GM10847 (cell line): ENCODE measurements around the gene GLYAT.

Experiments used
- POLR2A ChIP-seq: IDR thresholded peaks from 2 replicates; pipeline ENCODE4 v1.6.1; 2011; ENCODE audit not compliant: insufficient read length; ENCODE audit errors: extremely low read depth

GLYAT gene, protein sequence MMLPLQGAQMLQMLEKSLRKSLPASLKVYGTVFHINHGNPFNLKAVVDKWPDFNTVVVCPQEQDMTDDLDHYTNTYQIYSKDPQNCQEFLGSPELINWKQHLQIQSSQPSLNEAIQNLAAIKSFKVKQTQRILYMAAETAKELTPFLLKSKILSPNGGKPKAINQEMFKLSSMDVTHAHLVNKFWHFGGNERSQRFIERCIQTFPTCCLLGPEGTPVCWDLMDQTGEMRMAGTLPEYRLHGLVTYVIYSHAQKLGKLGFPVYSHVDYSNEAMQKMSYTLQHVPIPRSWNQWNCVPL

DNA sequence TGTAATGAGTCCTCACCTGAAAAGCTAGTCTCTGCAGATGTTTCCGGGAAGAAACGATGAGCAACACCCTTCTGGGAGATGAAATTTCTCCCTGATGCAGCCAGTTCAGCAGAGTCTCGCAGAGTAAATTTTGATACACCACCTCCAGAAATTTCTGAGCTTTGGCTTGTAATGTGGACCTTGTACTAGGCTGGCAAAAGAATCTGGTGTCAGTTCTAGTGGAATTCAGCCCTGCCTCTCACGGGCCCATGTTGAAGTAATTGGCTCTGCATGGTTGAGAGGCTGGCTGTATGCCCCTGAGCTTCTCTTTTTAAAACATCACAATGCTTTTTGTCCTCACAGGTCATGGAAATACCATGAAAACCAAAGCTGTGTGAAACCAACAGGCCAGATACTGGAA lies at the start of gene GLYAT:
Gene GLYAT, minus strand, starts transcription at position 125 of the 400 bp plus-strand sequence. CDS start 7,447 bp downstream, outside the sequence.
- no peak for TF ChIP-seq POLR2A

DNA sequence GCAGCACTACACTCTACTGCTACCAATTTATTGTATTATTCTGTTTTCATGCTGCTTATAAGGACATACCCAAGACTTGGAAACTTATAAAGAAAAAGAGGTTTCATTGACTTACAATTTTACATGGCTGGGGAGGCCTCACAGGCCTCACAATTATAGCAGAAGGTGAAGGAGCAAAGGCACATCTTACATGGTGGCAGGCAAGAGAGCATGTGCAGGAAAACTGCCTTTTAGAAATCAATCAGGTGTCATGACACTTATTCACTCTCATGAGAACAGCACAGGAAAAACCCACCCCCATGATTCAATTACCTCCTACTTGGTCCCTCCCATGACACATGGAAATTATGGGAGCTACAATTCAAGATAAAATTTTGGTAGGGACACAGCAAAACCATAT lies 49.6 kb upstream of the GLYAT start:
- no peak for TF ChIP-seq POLR2A

DNA sequence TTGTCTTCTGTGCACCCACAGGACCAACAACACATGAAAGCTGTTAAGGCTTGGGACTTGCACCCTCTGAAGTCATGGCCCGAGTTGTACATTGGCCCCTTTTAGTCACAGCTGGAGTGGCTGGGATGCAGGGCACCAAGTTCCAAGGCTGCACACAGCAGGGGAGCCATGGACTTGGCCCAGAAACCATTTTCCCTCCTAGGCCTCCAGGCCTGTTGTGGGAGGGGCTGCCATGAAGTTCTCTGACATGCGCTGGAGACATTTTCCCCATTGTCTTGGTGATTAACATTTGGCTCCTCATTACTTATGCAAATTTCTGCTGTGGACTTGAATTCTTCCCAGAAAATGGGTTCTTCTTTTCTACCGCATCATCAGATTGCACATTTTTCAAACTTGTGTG lies 48.8 kb upstream of the GLYAT start:
- TF ChIP-seq POLR2A: no peak

DNA sequence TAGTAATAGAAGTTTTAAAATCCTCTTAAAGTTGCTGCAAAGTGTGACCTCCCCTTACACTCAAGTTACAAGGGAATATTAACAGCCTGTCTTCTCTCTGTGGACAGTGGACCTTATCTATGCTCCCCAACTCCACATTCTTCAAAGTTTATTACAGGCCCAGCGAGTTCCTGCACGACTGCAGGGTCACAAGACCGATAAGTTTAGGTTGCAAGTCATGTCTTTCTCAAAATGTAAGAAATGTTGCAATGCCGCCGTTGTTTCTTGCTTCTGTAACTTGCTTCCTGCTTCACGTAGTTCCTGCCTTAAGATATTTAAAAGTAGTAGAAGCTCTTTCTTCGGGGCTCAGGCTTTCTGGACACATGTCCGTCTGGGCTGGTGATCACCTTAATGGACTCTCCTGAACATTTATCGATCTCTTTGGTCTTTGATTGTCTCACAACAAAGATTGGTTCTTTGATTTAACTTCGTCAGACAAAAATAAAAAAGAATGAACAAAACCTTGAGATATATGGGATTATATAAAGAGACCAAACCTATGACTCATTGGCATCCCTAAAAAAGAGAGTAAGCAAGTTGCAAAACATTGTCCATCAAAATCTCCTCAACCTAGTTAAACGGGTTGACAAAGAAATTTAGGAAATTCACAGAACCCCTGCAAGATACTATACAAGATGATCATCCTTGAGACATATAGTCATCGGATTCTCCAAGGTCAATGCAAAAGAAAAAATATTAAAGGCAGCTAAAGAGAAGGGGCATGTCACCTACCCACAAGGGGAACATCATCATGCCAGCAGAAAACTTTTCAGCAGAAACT lies 45.4 kb upstream of the GLYAT start:
- TF ChIP-seq POLR2A: no peak

DNA sequence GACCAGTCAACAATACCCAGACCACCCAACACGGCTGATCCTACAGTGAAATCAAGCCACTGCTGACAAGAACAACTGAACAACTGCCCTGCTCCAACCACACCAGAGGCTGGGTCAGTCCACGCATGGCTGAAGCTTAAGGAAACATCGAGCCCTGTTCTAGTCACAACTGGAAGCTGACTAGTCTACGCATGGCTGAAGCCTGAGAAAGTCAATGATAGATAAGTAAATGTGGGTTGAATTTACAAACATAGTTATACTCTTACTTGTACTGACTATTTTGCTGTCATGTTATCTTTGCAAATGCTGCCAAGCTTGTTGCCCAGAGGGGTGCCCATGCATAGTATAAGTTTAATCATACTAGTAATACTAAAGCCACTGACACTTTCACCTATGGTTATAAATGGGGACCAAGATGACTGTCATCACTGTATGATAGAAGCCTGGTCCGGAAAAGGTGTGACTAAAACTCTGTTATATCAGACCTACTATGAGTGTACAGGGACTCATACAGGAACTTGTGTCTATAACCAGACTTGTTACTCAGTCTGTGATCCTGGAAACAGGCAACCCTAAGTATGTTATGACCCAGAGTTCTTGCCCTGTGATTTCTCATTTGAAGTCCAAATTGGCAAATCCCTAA lies 43.4 kb upstream of the GLYAT start:
- TF ChIP-seq POLR2A: no peak

DNA sequence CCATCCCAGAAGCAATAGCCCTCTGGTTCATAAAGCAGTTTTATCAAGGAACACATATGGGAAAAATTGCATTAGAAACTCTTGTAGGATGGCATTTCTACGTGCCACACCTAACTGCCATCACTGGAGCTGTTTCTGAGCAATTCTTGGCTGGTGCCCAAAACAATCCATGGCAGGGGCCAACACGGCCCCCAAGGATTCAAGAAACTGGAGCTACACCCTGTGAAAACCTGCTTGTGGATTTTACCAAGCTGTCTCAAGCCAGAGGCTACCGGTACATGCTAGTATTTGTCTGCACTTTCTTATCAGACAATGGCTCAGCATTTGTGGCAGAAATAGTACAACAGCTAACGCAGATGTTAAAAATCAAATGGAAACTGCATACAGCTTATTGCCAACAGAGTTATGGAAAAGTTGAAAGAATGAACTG lies 42.4 kb upstream of the GLYAT start:
- TF ChIP-seq POLR2A: no peak

DNA sequence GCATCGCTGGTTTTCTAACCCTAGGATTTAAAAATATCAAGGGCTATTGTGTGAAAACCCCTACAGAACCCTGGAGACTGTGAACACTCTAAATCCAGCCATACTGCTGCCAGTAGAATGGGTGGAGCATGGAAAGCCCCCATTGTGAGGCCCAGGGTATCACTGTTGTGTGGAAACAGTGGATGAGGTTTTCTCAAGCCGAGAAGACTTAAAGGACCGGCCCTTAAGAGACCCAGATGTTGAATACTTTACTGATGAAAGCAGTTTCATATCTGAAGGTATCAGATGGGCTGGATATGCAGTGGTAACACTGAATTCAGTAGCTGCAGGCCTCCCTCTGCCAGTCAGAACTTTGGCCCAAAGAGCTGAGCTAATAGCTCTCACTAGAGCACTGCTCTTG lies 41.6 kb upstream of the GLYAT start:
- TF ChIP-seq POLR2A: no peak

DNA sequence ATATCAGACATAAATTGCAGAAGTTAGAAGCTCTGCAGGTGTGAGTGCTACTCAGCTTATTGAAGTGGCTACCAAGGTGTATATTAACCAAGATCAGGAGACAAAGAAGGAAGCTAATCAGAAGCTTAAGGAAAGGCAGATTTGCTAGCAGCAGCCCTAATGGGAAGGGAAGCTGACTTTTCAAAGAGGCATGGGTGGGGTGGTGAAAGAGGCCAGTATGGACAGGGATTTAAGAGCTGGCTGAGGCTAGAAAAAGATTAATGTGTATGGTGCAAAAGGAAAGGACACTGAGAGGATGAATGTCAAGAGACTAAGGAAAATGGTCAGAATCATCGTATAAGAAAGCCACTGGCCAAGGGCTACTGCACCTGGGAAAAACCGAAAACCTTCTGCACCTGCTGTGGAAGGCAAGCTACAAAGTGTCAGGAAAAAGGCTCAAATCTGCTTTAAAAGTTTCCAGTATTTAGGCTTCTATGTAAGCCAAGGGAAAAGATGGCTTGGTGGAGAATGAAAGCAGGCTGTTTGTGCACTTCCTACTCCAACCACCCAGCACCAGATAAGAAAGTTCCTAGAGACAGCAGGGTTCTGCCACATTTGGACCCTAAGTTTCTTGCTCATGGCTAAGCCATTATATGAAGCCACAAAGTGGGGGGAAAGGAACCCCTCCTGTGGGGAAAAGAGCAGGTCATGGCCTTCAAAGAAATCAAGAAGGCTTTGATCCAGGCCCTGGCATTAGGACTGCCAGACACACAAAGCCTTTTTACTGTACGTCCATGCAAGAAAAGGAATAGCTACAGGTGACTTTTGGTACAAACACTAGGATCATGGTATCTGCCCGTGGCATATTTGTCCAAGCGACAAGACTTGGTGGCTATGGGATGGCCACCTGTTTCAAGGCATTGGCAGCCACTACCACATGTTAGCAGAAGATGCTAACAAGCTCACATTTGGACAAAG lies 40.9 kb upstream of the GLYAT start:
- TF ChIP-seq POLR2A: no peak

DNA sequence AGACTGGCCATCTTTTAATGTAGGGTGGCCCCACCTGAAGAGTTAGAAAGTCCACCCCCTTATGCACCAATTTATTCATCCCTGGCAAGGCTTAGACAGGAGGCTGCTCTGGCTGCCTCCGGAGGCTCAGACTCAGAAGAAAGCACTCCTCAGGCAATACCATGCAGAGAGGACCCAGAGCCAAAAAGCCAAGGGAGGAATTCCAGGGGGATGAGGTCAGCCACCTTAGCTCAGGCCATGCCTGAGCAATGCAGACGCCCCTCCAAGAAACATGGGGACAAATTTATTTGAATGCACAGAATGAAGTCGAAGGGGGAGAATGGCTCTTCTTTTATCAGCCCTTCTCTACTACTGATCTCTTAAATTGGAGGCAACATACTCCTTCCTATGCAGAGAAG lies 39.7 kb upstream of the GLYAT start:
- TF ChIP-seq POLR2A: no peak

DNA sequence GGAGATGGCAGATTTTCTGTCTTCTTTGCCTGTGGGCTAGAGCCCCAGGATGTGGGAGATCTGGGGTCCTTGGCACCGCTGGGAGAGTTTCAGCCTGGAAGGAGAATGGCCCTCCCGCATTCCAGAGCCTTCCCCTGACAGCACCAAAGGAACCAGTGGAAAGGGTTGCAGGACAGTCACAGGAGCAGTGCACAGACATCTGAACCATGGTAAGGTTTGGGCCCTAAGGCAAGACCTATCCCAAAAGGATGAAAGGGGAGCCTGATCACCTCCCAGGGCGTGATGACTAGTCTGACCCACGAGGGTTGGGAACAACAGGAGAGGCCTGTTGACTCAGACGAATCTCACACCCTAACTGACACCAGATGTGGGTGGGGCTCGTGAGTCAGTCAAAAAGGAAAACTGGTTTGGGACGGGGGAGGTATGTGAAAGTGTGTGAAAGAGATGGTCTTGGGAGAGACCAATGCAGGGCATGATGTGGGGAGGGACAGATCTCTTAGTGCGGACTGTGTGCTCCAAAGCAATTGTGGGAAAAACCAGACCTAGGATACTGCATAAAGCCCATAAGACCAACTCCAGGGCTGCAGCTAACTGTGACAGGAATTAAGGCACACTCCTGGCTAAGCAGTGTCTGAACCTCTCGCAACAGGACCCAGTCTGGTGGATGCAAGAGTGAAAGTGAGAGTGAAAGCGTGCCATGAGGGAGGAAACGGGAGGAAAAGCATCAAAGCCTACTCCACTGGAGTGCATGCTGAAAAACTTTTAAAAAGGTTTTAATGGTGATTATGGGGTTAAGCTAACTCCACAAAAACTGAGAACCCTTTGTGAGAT lies 39.1 kb upstream of the GLYAT start:
- no peak for TF ChIP-seq POLR2A

DNA sequence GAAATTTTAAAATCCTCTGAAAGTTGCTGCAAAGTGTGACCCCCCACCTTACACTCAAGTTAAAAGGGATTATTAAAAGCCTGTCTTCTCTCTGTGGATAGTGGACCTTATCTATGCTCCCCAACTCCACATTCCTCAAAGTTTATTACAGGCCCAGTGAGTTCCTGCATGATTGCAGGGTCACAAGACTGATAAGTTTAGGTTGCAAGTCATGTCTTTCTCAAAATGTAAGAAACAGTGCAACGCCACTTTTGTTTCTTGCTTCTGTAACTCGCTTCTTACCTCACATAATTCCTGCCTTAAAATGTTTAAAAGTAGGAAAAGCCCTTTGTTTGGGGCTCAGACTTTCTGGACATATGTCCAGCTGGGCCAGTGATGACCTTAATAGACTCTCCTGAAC lies 38.4 kb upstream of the GLYAT start:
- TF ChIP-seq POLR2A: no peak

DNA sequence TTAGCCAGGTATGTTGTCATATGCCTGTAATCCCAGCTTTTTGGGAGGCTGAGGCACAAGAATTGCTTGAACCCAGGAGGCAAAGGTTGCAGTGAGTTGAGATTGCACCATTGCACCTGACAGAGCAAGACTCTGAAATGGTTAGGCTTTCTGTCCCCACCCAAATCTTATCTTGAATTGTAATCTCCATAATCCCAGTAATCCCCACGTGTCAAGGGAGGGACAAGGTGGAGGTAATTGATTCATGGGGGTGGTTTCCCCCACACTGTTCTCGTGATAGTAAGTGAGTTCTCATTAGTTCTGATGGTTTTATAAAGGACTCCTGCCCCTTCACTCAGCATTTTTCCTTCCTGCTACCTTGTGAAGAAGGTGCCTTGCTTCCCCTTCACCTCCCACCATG lies 37.6 kb upstream of the GLYAT start:
- TF ChIP-seq POLR2A: no peak

DNA sequence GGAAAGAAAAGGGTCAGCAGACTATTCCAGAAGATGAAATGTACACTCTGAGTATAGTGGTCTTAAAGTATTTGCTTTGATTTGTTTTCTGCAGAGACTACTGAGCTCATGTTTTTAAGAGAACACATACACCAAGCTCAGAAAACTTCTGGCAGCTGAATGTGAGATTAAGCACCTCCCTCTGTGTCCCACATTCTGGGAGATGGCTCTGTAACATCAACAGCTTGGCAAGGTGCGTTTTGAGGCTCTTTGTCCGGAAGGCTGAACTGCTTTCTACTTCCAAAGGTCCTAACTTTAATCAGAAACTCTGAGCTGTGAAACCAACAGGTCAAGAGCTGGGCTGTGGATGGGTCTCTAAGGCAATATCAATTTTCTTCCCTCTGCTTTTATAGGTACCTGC lies 36.4 kb upstream of the GLYAT start:
- no peak for TF ChIP-seq POLR2A

DNA sequence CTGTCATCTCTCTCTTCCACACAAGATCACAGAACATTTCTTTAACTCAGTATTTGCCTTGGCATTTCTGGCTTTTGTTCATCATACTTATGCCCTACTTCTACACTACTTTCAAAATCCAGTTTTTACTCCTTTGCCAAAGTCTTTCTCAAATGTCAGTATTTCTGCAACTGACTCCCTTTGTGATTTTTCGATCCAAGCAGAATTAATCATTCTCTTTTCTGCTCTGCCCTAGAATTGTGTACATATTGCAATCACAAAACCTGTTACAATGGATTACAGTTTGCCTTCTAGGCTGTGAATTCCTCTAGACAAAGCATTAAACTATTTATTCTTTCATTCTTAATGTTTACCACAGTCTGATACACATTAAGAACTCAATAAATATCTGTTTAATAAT lies 33.3 kb upstream of the GLYAT start:
- TF ChIP-seq POLR2A: no peak
